NOMO-1 treated with DMSO at 0.1 percent for 48 hours (cell line): Measurements from ENCODE around the gene HTRA1.

Experiments used
- DNase-seq: peaks from one replicate; lab custom pipeline; 2025; ENCODE audit not compliant: unreplicated experiment; lab: John Stamatoyannopoulos, UW

Gene HTRA1

DNA sequence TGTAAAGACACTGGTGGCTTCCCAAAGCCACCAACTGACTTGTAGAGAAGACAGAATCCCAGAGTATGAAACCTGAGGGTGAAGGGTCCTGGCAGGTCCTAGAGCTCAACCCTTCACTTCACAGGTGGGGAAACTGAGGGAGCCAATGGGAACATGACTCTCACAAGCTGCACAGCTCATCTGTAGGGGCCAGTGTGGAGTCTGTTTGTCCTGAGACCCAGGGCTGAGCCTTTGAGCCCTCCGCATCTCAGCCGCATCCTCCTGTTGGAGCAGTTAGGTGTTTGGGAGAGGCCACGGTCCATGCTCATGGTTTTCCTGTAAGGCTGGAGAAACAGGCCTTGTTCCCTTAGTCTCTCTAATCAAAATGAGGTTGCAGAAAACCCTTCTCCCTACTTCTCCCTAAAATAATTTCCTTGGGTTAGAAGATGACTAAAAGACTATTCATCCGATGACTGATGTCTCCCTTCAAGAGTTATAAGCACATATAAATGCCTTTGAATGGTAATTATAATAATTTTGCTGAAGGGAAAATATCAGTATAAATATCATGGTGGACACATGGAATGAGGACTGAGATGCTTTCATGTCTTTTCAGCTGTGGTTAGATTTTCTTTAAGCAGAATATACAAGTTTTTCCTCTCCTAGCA, 10.3 kb downstream of the HTRA1 start:
- DNase-seq, result no peak

GRCh38 chr10:122473116-122473515, 11.8 kb downstream of the HTRA1 start:
- DNase-seq, result no peak

DNA sequence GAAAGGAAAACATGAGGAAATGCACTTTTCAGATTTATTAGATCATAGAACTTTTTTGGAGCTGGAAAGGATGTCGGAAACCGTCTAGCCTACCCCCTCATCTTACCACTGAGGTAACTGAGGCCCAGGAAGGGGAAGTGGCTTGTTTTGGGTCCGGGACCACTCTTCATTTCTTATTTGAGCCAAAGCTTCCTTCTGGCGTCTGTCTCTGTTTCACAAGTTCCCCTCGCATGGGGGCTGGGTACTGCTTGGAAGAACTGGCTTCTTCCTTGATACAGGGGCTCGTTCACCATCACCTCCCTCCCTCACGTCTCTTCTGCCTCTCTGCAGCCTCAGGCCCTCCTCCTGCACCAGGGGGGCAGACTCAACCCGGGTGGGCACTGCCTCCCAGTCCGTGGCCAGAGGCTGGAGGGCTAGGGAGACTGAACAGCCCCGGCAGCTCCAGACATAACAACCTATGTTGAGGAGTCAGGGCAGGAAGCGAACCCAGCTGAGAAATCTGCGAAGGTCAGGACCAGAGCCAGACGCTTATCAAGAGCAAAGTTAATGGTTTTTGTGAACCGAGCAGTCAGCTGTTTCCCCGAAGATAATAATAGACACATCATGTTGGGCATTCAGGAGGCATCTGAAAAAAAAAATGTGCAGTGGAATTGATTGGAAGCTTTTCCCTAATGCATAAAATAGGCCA, 12.9 kb downstream of the HTRA1 start:
- DNase-seq, result no peak

DNA sequence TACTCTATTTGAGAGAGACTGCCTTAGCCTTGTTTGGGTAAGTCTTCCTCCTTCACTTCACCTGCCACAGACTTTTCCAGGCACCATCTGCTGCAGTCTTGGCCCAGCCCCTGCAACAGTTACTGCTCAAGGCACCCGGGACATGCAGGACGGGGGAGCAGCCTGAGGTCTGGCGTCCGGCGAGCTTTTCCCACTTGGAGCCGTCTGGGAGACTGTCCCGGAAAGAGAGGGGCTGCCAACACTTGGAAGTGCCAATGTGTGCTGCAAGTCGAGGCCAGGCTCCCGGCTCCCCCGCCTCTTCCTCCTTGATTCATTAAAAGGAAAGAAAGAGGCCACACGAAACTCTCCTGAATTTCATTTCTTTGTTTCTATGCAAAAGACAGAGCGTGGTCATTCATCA, 13.7 kb downstream of the HTRA1 start:
- no peak for DNase-seq

DNA sequence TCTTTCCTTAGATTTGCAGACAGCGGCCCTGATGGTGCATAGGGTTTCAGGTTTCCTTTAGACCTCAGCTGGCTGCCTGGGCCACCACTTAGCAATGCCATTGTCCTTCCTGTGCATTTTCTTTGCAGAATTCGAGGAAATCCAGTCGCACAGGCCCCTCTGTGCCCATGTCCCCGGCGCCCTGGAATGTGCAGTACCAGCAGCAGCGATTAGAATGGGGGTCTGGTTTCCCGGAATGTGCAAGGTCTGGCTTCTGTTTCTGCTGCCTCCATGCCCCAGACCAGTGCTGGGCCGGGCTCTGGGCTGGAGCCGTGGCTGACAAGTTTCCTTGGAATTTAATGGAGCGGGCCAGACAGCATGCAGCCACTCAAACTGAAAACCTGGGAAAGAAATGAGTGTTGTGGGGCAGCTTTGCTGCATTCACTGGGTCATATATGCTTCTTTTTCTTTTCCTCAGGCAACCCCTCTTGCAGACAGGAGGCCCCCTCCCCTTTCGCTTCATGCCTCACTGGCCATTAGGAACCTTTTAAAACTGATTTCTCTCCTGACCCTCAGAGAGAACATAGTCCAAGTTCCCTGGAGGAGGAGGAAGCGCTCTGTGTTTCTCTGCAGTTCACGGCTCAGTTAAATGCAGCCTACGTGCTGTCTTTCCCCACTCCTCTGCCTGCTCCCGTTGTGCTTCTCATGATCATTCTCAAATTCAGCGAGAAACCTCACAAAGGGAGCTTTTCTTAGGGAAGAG, 14.4 kb downstream of the HTRA1 start:
- DNase-seq, result no peak

DNA sequence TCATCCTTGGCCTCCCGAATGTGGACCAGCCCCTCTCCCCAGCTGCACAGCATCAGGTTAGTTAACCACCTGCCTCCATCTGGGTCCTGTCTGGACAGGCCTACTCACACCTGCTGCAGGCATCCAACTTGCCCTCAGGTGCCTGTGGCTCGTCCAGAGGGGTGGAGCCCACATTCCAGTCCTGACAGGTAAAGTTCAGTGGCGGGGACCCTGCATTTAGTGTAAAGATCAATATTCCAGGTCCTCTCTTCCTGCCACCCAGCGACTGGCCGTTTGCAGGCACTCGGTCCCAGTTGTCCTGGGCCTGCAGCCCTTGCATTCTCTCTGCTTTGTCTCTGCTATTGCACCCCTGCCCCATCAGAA, 15.0 kb downstream of the HTRA1 start:
- DNase-seq, result no peak

DNA sequence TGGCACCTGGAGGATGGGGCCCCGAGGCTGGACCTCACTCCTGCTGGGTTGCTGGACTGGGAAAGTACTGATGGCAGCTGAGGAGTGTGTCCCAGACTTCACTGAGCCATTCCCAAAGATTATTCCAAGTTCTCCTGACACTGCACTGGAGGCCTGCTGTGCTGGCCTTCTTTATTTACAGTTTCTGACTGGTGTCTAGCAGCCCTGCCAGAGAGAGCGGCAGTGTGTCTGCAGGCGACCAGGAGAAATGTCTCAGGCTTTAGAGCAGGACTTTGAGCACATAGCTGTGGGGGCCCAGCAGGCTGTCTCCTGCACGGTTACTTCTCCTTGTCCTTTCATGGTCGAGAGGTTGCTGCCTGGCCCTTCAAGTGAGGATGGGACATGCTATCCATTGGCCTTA, 16.1 kb downstream of the HTRA1 start:
- DNase-seq, result no peak

- DNase-seq, result no peak
These were observed 17.6 kb downstream of the HTRA1 start for GRCh38 chr10:122478971-122479370.

DNA sequence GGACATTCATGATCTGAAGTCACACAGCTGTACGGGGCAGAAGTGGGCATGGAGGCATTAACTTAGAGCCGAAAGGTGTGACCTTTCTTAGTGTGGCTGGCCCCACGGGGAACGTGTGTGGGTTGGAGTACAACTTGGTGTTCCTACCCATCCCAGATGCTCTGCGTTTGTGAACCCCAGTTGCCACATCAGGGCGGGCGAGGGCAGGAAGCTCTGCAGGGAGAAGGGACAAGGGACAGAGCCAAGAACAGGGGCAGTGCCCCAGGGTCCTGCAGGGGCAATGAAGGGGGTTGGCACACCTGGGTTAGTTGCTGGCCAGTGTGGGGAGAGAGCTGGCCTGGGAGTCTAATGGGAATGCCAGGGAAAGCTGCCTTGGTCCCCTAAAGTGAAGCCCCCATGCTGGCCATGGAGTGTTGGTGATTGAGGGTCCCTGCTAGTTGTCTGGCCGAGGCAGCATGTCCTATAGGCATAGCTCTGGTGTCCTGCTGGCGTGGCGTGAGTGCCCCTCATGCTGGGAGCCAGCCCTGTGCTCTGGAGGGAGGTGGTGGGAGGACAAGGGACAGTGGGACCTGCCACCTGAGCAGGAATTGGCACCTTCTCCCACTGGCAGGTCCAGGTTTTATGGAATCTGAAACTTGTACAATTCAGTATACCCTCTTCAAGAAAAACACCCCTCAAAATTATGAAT, 18.9 kb downstream of the HTRA1 start:
- no peak for DNase-seq

DNA sequence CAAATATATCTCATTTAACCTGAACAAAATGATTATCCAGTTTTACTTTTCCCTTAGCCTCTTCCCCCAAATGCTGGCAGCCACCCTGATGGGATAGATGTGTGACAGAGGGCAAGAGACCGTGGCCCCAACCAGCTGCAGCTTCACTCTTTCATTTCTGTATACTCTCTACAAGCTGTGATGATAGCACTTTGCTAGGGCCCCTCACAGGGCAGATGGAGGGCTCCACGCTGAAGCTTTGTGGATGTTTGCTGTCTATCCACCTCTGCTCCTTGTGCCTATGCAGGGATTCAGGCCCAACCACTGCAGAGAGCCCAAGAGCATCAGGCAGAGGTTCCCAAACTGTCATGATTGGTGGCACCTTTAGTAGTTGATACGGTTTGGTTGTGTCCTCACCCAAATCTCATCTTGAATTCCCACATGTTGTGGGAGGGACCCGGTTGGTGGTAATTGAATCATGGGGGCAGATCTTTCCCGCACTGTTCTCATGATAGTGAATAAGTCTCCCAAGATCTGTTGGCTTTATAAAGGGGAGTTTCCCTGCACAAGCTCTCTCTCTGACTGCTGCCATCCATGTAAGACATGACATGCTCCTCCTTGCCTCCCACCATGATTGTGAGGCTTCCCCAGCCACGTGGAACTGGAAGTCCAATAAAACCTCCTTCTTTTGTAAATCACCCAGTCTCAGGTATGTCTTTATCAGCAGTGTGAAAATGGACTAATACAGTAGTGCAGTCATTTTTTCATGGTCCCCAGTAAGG, 20.1 kb downstream of the HTRA1 start:
- no peak for DNase-seq

GRCh38 chr10:122484276-122485060, 23.1 kb downstream of the HTRA1 start:
- DNase-seq, result no peak

GRCh38 chr10:122485670-122486069, 24.3 kb downstream of the HTRA1 start:
- peak; percentile 60 for DNase-seq

- no peak for DNase-seq
These were observed 25.2 kb downstream of the HTRA1 start for GRCh38 chr10:122486406-122487080.

DNA sequence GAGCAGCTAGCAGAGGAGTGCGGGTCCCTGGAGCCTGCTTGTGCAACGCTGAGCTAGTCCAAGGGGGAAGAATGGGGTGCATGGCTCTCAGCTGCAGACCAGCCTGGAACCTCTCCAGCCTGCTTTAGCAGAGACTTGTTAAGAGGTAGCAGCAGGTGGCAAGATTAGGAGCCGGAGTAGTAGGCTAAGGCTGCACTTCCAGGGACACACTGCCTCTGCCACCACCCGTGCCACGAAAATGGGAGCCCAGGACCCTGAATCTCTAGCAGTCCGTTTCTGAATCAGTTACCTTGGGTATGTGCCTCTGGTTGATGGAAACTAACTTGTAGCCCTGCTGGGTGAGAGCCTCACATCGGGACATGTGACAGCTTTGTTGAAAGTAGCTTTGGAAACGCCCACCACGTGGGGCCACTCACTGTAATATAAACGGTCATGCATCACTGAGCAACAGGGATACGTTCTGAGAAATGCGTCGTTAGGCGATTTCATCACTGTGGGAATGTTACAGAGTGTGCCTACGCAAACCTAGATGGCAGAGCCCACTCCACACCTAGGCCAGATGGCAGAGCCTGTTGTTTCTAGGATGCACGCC, 25.9 kb downstream of the HTRA1 start:
- no peak for DNase-seq

GRCh38 chr10:122490268-122490667, 28.9 kb downstream of the HTRA1 start:
- DNase-seq, result no peak

GRCh38 chr10:122490786-122491680, 29.7 kb downstream of the HTRA1 start:
- no peak for DNase-seq

- DNase-seq, result no peak
These were observed 30.7 kb downstream of the HTRA1 start for GRCh38 chr10:122492006-122492405.

DNA sequence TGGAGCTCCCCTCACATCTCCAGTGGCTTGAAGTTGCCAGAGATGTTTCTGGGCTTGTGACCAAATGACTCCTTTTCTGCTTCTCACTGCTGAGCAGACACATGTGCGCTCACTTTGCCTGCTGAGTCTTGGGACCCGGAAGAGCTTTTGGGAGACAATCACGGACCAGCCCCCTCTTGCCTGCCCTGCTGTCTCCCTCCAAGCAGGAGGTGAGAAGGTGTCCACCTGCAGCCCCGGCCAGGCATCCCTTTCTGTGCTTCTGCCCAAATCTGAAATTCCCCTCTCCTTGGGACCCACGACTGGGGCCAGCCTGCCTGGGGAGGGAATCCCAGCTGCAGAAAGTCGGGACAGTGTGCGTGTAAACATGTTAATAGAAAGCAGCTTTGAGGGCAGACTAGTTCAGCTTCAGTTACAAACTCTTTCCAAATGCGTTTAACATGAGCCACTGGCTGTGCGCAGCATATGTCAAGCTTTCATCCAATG, 31.7 kb downstream of the HTRA1 start:
- DNase-seq, result no peak
